GM18858 (cell line): Measurements from ENCODE around the gene TMEM86B.

Experiments
- ATAC-seq: cut with Tn5 transposase; IDR thresholded peaks from one replicate; pipeline ENCODE4 v1.9.1; 2021; ENCODE audit not compliant: unreplicated experiment

Gene TMEM86B

DNA sequence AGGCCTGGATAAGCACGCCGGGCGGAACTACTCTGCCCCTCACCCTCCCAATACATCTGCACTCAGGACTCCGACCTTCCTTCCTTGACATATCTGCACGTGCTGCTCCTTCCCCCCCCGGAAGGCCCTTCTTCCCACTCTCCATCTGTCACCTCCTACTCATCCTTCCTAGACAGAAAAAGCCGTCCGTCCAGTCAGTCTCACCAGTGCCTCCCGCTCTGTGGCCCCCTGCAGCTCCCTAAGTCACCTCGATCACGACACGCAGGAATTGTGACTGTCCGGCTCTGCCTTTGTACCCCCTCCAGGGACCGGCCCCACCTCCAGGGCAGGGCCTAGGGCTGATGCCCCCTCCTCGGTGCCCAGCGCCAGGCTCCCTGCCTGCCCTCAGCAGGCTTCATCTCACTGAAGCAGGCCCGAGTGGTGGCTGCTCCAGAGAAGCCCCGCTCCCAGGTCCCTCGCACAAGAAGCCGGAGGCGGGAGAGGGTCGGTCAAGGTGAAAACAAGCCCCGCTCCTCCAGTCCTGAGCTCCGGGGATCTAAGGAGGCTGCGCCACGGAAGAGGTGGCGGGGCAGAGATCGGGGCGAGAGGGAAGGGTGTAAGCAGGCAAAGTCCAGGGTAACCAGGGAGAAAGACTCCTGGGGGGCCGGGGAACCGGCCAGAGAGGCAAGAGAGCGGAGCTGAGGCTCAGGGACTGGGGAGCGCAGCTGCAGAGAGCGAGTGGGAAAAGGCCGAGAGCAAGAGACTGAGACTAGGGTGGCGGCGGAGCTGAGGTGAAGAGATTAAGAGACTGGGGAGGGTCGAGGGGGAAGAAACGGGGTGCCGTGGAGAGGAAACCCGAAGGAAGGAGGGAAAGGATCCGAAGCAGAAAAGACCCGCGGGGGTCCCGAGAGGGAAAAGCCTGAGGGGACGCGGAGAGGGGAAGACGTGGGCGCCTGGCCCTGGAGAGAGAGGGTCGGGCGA, 29.2 kb upstream of the TMEM86B start:
- ATAC-seq = no peak

DNA sequence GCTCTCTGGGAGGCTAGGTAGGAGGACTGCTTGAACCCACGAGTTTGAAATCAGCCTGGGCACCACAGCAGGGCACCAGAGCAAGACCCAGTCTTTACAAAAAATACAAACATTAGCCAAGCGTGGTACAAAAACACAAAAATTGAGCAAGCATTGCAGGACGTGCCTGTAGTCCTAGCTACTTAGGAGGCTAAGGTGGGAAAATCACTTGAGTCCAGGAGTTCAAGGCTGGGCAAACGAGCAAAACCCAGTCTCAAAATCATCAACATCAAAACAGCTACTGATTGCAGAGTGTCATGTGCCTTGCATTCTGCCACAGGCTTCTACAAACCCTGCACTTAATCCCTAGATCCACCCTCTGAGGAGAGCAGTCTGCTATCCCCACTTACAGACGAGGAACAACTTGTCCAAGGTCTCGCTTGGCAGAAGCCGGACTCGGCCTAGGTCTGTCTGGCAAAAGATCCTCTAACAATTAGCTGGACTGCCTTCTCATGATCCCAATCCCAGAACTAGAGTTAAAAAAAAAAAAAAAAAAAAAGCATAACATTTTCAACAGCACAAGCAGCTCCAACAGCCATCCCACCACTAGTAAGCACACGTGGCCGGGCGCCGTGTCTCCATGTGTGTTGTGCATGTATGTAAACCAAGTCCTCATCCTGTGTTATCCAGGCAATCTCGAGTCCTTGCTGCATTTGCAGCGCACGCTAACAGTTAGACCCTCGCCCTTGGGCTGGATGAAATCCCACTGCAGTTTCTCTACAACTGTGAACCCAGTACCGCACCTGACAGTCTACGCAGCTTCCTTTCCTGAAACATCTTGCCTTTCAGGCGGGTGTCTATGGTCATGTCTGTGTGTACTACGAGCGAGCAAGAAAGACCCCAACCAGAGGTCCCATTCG, 28.2 kb upstream of the TMEM86B start:
- ATAC-seq = no peak

DNA sequence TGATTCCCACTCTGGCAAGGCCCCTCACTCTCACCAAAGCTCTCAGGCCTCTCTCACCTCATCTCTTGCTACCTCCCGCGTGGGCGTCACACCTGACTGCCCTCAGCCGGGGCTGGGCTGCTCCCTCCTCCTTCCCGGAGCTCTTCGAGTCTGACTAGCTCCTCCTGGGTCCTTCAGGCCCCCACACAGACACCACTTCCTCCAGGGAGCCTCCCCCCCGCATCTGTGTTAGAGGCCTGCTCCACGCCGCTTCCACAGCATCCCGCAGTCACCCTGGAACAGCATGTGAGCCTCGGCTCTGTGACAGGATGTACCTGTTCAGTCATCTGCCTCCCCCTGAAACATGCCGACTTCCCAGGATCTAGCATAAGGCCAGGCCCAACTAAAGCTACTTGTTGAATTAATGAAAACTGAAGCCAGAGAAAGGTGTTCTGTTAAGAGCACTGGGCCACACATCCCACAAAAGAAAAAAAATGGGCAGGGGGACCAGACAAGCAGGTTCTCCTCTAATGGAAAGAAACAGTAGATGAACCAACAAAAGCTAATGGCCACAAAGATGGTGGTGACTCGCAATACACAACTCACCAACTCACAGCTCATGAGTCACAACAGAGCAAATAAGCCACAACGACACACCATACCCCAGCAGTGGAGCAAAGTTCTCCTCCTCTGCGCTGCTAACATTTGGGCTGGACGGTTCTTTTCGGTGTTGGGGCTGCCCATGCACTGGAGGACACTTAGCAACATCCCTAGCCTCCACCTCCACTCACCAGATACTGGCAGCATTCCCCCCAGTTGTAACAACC, 27.3 kb upstream of the TMEM86B start:
- no peak for ATAC-seq

DNA sequence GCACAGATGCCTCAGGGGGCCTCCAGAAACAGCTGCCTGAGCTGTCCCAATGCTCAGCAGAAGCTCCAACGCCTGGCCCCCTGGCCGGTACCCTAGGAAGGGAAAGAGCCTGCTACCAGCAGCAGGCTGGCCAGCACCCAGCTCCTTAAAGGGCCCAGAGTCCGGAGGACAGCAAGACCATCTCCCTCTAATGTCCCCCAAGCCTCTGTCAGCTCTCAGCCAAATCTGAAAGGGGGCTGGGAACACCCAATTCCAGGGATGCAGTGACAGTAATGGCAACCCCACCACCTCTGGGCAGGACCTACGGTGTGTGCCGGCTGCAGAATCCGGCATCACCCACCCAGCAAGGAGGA, 26.0 kb upstream of the TMEM86B start:
- no peak for ATAC-seq

DNA sequence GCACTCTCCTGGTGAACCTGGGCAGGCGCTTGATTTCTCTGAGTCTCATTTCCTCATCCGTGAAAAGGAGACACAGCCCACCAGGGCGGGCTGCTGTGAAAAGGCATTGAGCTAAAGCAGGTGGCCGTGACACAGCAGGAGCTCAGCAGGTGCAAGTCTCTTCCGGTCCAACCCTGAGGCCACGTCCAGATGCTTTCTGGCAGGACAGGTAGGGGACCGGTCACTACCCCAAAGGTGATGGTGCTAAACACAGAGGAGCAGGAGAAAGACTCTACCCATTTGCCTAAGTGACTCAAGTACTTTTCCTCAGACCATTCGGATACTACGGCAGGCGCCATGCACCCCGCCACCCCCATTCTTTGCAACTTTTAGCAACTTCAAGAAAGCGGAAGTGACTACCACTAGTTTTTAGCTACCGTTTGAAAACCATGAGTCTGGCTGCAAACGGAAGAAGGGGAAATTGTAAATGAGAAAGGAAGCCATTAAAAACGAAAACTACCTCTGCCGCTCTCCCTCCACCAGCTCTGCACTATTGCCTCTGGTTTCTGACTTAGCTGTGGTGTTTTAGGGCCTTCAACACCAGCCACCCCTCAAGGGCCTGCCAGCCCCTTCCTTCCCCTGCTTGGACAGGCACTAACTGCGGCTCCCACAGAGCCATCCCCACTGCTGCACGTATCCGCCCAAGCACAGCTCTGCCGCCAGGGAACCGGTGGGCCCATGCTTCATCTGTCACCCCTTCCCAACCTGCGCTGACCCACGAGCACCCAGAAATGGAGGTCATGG, 25.5 kb upstream of the TMEM86B start:
- ATAC-seq = no peak

DNA sequence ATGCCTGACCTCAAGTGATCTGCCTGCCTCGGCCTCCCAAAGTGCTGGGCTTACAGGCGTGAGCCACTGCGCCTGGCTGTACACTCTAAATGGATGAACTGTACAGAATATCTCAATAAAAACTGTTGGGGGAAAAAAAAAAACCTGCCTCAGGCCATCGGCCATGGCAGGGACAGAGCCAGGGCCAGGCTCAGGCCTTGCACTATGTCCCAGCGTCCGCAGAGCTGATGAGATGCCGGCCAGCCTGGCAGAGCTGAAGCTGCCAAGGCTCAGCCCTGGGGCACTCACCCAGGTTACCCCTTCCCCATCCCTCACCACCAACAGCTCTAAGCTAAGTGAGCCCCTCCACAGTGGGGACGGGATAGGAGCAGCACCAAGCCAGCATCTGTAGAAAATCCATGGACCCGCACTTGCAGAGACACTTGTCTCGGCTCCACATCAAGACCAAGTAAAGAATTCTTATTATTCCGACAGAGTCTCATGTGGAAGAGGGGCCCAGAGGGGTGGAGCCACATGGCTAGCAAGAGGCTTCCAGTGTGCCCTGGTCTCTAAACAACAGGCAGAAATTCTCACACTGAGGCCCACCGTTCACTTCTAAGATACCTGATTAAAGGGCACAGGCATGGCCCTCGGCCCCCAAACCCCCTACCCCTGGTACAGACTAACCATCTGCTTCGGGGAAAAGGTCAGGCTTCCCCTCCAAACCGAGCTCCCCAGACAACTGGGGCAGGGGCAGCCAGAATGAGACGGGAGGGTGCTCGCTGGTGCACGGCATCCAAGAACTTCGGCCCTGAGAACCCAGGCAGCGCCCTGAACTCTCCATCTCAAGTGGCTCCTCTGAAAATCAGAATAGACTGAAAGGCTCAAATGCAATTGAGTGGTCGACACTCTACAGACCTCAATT, 24.4 kb upstream of the TMEM86B start:
- ATAC-seq = no peak

DNA sequence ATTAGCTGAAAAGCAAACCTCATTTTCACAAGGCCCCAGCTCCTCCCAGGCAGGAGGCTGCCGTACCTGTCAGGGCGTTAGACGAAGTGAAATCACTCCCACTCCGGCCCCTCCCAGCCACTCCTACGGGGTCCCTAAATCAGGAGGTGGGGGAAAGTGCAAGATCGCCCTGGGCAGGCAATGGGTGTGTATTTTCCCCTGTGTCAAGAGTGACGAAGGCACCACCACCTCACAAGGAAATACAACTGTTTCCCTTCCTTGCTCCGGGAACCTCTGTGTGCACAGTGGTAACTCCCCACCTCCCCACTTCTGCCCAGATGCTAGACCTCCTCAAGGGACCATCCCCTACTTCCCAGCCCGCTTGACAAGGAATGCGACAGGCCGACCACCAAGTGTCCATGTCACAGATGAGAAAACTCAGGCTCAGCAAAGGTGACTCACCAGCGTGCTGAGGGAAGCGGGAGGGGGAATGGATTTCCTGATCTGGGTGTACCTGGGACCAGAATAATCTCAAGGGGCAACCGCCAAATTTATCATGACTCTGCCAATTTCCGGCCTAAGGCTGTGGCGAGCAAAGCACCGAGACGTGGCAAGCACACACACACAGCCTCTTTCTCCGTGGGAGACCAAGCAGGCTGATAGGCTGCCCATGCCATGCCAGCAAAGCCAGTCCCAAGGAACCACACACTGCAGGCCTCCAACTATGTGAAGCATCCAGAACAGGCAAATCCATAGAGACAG, 22.9 kb upstream of the TMEM86B start:
- ATAC-seq = no peak

- no peak for ATAC-seq
Observed at GRCh38 chr19:55250262-55251036, 21.9 kb upstream of the TMEM86B start.

DNA sequence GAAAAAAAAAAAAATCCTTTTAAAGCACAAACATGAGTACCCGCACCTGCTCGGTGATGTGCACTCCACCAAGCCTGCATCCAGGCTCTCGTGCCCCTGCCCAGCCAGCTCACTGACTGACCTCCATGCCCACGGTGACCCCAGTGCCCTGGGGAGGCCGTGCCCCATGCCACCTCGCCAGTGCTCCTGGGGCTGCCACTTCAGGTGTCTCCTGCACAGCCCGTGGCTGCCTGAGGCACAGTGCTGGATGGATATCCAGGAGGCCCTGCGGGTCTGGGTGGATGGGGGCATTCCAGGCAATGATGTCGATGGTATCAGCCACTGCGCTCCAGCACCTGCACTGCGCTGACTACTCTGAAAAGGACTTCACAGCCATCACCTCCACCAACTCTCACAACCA, 21.3 kb upstream of the TMEM86B start:
- ATAC-seq = no peak

GRCh38 chr19:55248704-55249103, 20.1 kb upstream of the TMEM86B start:
- ATAC-seq = no peak

GRCh38 chr19:55248166-55248675, 19.7 kb upstream of the TMEM86B start:
- no peak for ATAC-seq

- no peak for ATAC-seq
Observed at GRCh38 chr19:55247621-55248099, 19.1 kb upstream of the TMEM86B start.

DNA sequence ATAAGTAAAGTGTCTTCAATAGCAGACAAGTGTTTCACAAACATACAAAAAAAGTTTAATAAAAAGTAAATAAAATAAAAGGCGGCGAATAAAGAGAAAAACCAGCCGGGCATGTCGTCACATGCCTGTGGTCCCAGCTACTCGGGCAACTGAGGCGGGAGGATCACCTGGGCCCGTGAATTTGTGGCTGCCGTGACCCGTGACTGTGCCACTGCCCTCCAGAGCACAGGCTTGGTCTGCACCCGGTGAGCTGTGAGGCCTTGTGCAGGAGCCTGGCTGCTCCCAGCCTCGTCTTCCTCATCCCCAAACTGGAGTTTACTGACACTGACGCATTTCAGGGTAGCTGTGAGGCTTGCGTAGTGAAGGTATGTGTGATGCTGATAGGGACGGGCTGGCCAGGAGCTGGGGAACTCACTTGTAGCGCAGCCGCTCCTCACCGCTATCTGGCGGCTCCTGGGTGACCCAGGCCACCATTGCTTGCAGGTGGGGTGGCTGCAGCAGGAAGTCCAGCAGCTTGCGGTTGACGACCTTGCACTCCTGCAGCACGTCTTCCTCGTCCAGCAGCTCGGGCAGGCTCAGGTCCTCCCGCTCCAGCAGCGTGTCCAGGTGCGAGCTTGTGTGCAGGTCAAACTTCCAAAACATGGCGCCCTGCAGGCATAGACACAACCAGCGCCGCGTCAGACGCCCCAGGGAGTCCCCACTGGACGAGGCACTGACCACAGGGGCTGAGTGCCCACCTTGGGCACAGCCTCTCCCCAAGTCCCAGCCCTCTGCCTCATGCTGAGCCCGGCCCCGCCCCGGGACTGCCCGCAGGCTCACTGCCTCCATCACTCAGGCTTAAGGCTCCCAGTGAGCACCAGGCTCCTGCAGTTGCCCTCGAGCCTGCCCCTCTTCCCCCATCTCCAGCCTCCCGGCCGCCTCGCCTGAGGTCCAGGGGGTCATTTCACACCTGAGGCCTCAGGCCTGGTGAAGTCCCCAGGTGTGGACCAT, 18.2 kb upstream of the TMEM86B start:
- ATAC-seq = no peak

DNA sequence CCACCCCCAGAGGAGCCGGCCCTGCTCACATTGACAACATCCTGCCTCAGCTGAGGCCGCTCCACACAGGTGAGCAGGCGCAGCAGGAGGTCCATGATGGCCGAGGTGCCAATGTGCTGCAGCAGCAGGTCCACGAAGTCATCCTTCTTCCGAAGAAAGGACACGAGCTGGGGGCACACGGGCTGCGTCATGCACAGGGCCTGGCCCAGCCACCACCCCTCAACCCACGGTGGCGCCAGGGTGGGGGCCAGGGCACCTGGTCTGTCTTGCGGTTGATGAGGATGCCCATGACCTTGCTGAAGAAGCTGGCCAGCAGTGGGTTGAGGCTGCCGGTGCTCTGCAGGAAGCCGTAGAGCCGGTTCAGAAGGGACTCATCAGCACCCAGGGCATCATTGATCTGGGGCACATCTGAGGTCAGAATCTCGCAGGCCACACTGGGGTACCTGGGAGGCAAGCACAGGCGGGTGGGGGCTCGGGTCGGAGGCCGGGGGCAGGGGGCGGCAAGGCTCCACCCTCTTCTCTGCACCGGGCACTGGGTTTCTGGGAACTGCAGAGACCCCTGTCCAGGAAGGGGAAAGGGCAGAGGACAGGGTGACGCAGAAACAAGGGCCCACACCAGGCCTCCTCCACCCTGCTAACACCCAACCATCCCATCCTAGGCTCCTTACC, 16.8 kb upstream of the TMEM86B start:
- ATAC-seq = no peak

- no peak for ATAC-seq
Observed at GRCh38 chr19:55244004-55244680, 15.6 kb upstream of the TMEM86B start.
